ENCODE data around the gene RNU1-1.
A peak's percentile ranks its signal among the peaks of the same experiment; 100 is the strongest.
"Not testable (repeated sequence)": the region's sequence is repeated elsewhere in the genome, so short reads cannot be mapped to it uniquely, and the experiment has no call there.

The RNU1-1 gene

GRCh38 chr1:16532235-16532991, 18.3 kb upstream of the RNU1-1 start:
- H3K4me3 ChIP-seq (ENCODE audit: low read depth, low read length); DNase-seq (ENCODE audit: low read depth): not testable (repeated sequence)

GRCh38 chr1:16528338-16528737, 14.3 kb upstream of the RNU1-1 start:
- DNase-seq (ENCODE audit: low read depth); H3K4me3 ChIP-seq (ENCODE audit: low read depth, low read length): not testable (repeated sequence)

GRCh38 chr1:16525769-16526168, 11.7 kb upstream of the RNU1-1 start:
- DNase-seq (ENCODE audit: low read depth); H3K4me3 ChIP-seq (ENCODE audit: low read depth, low read length): not testable (repeated sequence)

- not testable (repeated sequence) for DNase-seq (ENCODE audit: low read depth); H3K4me3 ChIP-seq (ENCODE audit: low read depth, low read length)
Measured at GRCh38 chr1:16521679-16522078, 7.6 kb upstream of the RNU1-1 start.

GRCh38 chr1:16521288-16521583, 7.2 kb upstream of the RNU1-1 start:
- no peak overlapping the region for H3K4me3 ChIP-seq (ENCODE audit: low read depth, low read length)
- no peak for DNase-seq (ENCODE audit: low read depth)
- TF ChIP-seq CTCF (IDR thresholded peaks at IDR 0.05; ENCODE audit: low read depth, low read length, missing control alignments), result no peak

GRCh38 chr1:16520435-16521287, 6.6 kb upstream of the RNU1-1 start:
- not testable (repeated sequence) for DNase-seq (ENCODE audit: low read depth); H3K4me3 ChIP-seq (ENCODE audit: low read depth, low read length)

GRCh38 chr1:16519255-16519951, 5.3 kb upstream of the RNU1-1 start:
- not testable (repeated sequence) for DNase-seq (ENCODE audit: low read depth); H3K4me3 ChIP-seq (ENCODE audit: low read depth, low read length)

GRCh38 chr1:16518913-16519254, 4.8 kb upstream of the RNU1-1 start:
- not testable (repeated sequence) for DNase-seq (ENCODE audit: low read depth)

GRCh38 chr1:16516694-16517410, 2.8 kb upstream of the RNU1-1 start:
- DNase-seq (ENCODE audit: low read depth); H3K4me3 ChIP-seq (ENCODE audit: low read depth, low read length): not testable (repeated sequence)

More at GRCh38 chr1:16518913-16519254, 4.8 kb upstream of the RNU1-1 start:
- H3K4me3 ChIP-seq (ENCODE audit: low read depth, low read length), result not testable (repeated sequence)

GRCh38 chr1:16513412-16514106, 526 bp downstream of the RNU1-1 start:
- peak; percentile 93 for DNase-seq (ENCODE audit: low read depth)

GRCh38 chr1:16512624-16513411, 1.3 kb downstream of the RNU1-1 start:
- DNase-seq (ENCODE audit: low read depth); H3K4me3 ChIP-seq (ENCODE audit: low read depth, low read length): not testable (repeated sequence)

More at GRCh38 chr1:16513412-16514106, 526 bp downstream of the RNU1-1 start:
- not testable (repeated sequence) for H3K4me3 ChIP-seq (ENCODE audit: low read depth, low read length)

- not testable (repeated sequence) for DNase-seq (ENCODE audit: low read depth); H3K4me3 ChIP-seq (ENCODE audit: low read depth, low read length)
Measured at GRCh38 chr1:16511926-16512325, 2.2 kb downstream of the RNU1-1 start.

- not testable (repeated sequence) for DNase-seq (ENCODE audit: low read depth); H3K4me3 ChIP-seq (ENCODE audit: low read depth, low read length)
Measured at GRCh38 chr1:16508861-16509445, 5.1 kb downstream of the RNU1-1 start.

GRCh38 chr1:16506364-16507136, 7.5 kb downstream of the RNU1-1 start:
- not testable (repeated sequence) for DNase-seq (ENCODE audit: low read depth); H3K4me3 ChIP-seq (ENCODE audit: low read depth, low read length)

GRCh38 chr1:16505870-16506269, 8.2 kb downstream of the RNU1-1 start:
- not testable (repeated sequence) for DNase-seq (ENCODE audit: low read depth)

More at GRCh38 chr1:16505870-16506269, 8.2 kb downstream of the RNU1-1 start:
- not testable (repeated sequence) for H3K4me3 ChIP-seq (ENCODE audit: low read depth, low read length)
